ENCODE results near the gene CCDC167.
A peak's percentile ranks its signal among the peaks of the same experiment; 100 is the strongest.

Gene CCDC167

DNA sequence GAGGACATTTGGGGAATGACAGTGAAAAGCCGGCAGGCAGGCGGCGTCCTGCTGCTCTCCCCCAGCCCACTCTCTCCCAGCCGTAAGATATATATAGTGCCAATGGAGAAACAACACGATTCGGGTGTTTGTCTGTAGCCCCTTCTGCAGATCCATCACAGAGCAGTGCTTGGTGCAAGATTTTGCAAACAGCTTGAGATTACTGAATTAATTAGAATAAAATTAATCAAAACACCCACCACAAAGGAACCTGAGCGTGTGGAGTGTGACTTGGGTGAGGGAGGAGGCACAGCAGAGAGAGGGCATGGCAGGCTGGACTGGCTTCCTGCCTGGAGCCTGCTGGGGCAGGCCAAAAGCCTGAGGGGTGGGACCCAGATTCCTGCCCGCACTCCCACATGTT lies 28.8 kb upstream of the CCDC167 start:
- DNase-seq: no peak

DNA sequence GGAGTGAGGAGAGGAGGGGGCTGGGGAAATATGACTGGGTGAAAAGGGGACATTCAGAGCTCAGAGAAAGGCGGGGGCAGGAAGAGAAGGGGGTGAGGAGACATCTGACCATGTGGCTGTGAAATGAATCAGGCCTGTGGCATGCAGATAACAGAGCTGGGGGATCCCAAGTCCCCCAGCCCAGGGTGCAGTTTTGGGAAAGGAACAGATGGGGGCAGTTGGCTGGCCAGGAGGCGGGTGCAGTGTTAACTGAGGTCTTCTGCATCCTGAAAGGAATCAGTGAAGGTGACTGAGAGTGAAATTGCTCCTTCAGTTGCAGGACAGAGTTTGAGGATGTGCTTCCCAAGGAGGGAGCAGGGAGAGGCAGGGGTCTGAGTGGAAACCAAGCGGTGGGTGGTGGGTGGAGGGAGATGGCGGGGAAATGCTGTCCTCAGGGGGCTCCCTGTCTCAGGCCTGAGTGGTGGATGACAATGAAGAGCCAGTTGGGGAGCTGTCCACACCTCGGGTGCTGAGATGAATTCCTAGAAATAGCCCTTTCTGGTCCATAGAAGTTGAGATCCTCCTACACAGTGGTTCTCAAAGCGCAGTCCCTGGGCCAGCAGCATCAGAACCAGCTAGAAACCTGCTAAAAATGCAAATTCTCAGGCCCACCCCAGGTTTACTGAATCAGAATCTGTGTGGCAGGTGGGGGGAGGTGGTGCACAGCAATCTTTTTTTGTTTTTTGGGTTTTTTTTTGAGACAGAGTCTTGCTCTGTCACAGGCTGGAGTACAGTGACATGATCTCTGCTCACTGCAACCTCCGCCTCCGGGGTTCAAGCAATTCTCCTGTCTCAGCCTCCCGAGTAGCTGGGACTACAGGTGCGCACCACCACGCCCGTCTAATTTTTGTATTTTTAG lies 26.0 kb upstream of the CCDC167 start:
- DNase-seq: no peak

DNA sequence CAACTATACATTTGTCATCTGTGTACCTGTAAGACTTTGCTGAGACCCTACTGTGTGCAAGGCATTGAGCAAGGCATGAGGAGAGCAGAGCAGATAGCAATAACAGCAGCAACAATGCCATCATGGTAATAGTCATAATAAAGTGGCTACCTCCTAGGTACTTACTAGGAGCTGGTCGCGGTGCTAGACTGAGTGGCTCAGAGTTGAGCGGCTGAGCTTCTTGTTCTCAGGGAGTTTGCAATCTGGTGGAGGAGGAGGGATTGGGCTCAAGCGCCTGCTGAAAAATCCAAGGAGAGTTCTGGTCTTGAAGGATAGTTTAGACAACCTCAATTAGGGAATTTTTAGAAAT lies 25.3 kb upstream of the CCDC167 start:
- no peak for DNase-seq

DNA sequence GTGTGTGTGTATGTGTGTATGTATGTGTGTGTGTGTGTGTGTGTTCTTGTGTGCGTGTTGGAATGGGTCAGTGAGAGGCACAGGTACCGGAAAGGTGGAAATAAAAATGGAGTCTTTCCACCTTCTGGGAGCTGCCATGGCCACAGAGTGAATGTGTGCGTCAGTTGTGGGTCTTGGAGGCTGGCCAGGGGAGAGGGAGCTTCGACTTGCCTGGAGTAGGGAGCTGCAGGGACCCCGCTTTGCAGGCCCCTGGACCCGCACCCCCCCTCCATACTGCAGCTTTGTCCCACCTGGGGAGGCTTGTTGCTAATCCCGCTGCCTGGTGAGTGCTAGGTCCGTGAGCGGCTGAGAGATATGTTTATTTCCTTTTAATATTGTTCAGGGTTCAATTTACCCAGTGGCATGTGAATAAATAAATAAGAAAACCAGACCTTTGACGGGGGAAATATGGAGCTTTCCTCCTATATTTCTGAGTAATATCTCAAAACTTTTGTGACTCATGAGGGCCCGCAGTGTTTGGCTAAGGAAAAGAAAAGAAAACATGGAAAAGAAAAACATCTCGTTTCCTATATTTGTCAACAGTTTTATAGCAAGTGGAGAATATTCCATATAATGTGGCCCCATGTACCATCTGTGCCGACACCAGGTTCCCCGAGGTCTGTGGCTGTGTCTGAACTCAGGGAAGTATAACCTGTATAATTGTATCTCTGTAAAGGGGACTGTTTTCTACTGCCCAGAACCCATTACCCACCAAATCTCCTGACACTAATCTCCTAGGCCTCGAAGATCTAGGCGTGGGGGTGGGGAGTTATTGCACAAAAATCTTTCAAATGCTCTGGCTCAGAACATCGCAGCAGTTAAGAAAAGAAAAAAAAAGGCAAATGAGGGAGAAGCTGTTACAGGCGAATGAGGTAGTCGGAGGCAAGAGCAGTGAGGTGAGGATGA lies 24.6 kb upstream of the CCDC167 start:
- DNase-seq: no peak

DNA sequence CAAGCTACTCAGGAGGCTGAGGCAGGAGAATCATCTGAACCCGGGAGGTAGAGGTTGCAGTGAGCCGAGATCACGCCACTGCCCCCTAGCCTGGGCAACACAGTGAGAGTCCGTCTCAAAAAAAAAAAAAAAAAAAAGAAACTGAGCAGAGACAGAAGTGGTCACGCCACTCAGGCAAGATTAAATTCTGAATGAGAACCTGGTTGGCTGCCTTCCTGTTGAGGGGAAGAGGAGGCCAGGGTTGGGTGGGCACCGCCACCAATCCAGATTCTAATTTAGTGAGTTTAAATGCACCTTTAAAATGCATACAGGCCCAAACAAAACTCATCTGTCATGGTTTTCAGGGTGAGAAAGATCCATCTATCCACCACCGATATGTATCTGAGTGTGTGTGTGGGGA lies 23.7 kb upstream of the CCDC167 start:
- no peak for DNase-seq

DNA sequence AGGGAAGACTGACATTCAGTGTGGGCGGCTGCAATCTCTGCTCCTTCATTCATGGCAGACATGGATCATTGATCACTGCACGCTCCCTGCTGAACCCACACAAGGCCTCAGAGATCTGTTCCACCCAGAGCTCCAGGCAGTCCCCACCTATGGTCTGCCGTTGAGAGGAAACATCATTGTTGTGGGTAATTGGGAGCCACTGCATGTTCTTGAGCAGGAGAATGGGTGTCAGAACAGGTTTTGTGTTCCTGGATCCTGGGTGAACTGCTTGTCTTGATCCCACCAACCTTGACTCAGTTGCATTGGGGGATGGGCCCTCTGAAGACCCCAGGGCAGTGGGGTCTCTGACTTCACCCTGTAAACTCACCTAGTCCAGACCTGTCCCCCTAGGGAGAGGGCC lies 23.1 kb upstream of the CCDC167 start:
- DNase-seq: no peak

DNA sequence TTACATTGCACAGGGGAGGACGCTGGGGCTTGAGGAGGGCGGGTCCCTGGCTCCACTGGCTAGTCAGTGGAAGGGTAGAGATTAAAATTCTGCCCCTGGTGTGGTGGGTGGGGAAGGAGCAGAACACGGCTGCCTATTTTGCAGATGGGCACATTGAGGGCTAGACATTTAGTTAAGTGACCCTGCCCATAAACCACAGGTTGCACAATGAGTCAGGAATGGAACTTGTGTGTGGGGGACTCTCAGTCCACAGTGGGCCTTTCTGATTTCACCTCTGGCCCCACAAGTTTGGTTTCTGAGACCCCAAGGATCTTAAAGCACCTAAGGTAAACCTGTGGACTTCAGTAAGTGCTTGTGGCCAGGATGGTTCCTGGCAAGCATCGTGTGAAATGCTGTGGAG lies 22.0 kb upstream of the CCDC167 start:
- no peak for DNase-seq

DNA sequence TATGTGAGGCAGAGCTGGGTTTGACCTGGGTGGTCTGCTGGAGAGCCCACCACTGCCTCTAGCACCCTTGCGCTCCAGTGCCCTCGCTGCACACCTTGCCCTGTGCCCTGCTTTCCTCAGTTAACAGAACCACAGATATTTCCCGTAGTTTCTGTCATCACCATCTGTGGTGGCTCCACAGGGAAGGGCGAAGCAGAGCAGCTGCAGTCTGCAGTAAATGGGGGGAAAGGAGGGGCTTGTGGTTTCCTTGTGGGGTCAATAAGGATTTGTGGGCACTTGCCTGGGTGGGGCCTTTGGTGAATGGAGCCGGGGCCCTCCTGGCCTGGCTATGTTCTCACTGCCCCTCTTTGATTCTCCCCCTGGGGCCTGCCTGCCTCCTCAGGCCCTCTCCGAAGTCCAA lies 21.2 kb upstream of the CCDC167 start:
- no peak for DNase-seq

DNA sequence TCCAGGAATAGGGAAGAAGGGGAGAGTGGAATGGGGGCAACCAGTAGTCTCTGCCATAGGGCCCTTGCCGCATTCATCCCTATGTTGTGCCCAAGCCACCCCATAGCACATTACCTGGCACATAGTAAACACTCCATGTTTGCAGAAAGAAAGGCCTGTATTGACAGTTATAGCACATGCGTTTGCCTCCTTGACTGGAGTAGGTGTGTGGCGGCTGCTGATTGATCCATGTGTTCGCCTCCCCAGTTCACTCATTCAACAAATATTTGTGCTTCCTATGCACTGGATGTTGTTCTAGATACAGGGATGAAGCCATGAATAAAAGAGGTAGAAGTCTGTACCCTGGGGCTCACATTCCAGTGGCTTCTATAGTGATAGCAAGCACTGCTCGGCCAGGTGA lies 19.8 kb upstream of the CCDC167 start:
- no peak for DNase-seq

DNA sequence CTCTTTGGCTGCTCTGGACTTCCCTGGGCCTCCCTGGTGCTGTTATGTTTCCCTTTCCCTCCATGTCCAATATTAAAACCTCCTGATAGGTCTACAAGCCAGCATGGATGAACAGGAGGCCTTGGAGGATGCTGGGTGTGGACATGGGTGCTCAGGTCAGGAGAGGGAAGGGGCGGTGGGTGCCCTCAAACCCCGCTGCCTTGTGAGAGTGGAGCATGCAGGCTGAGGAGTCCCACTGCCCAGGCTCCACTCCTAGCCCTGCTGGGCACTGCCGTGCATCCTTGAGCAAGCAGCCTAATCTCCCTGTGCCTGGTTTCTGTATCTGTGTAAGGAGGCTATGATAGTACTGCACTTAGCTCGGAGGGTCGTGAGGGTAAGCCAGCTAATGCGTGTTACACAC lies 18.4 kb upstream of the CCDC167 start:
- DNase-seq: no peak

DNA sequence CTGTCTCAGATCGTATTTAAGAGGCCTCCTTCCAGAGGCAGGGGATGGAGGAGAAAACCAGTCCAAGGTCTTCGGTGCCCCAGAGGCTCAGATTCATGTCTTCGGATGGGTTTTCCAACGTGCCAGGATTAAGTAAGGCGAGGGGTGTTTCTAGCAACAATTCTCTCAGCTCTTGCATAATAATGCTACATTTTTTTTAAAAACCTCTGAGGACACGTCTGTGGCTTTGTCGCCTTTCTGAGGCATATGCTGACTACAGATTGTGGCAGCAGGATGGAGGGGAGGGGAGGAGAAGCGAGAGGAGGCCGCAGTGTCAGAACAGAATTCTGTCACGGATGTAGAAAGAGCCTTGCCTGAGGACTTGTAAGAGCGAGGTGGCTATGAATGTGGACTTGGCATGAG lies 17.7 kb upstream of the CCDC167 start:
- peak; percentile 73 for DNase-seq

DNA sequence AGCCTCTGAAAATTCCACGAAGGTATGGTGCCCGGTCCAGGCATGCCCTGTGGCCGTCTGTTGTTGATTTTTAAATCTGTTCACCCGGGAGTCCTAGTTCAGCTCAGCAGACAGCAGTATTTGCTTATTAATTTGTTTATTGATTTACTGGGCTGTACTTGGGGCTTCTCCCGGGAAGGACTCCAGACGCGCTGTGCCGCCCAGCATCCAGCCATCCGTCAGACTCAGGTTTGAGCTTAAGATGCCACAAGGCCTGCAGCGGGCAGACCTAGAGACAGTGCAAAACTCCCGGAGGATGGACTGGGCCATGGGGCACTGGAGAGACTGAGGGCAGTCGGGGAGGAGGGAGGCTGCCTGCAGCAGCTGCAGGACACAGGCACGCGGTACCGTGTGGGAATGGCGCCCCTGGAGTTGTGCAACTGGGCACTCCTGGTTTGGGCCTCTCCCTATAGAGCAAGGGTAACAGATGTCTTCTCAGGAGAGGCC lies 17.3 kb upstream of the CCDC167 start:
- DNase-seq: peak; percentile 32

DNA sequence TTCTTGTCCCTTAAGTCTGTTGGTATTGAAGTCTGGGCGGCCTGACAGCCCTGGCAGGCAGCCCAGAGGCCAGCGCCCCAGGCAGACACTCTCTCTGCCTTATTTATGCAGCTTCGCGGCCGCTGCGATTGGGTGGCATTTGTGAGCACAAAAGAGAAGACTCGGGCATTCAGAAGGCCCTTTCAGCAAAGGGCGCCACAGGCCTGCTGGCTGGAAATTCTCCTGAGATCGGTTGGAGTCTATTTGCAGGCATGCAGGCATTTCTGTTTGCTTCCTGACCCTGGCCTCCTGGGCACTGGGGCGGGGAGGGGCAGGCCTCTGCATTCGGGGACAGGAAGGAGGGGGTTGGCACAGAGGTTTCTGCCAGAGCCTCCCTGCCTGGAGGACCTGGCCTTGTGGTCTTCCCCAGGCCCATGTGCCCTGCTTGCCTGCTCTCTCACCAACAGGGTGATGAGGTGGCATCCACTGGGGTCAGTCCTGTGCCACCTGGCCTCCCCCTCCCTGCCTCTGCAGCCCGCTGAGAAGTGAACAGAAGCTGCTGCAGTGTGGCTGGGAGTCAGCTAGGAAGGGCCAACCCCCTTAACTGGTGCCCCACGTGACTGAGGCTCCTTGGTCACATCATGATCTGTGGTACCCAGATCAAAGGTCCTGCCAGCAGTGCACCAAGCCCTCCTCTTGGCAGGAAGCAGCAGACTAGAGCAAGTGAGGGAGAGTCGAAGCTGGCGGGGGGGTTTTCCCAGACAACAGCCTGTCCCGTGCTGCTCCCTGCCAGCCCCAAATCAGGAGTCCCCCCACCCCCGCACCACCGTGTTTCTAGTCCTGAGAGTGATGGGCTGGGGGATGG lies 16.6 kb upstream of the CCDC167 start:
- peak; percentile 85 for DNase-seq

DNA sequence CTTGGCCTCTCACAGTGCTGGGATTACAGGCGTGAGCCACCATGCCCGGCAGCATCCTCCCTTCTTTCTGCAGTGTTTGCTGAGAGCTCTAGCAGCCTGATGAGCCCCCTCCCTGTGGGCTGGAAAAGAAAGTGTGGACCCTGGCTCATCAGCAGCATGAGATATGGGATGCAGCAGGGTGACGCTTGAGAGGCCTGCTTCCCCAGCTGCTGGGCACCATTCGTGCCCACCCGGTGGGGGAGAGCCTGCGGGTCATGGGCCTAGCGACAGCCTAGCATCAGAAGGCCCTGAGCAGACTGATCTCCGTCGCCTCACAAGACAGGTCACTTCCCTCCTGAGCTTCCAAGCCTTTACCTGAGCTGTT lies 16.0 kb upstream of the CCDC167 start:
- no peak for DNase-seq

DNA sequence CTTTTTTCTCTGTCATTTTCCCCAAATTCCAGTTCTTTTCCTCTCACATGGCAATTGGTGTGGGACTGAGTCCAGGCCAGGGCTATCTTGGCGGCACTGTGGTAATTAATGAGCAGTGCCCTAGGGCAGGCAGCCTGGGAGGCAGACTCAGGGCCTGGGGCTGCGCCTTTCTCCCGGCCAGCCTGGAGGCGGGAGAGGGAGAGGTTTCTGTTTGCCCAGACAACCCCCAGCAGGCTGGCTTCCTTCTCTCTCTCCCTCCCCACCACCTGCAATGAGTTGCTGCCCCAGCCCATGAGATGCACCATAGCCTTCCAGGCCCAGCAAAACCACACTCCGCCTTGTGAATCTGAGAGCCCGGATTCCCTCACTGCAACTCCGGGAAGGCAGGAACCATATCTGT lies 15.1 kb upstream of the CCDC167 start:
- DNase-seq: no peak

DNA sequence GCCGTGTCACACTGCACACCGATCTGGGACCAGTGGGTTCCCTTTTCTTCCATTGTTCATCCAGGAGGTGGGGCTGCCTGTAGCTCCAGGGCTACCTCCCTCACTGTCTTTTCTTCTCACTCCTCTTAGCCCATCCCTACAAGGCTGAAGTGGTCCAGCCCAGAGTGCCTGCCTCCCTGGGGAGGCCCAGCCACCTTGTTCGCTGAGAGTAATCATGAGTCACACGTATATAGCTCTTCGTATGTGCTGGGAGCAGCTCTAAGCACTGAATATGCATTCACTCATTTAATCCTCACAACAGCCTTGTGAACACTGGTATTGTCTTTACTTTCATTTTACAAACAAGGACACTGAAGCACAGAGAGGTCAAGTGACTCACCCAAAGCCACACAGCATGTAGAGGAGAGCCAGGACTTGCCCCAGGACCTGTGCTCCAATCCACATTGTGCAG lies 14.7 kb upstream of the CCDC167 start:
- no peak for DNase-seq

DNA sequence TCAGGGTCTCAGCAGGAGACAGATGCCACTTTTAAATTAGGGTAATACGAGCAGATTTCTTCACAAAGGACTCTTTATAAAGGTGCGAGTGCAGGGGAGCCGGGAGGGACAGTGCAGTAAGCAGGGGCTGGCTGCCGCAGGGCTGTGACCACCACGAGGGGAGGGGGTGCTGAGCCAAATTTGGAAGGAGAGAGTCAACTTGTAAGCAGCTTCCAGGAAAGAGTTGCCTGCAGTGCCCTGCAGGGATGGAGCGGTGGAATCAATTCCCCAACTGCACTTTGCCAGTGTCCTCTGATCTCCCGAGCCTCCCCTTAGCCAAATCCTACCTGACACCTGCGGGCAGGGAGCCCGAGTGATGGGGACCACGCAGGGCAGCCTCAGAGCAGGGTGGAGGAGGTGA lies 13.9 kb upstream of the CCDC167 start:
- no peak for DNase-seq

DNA sequence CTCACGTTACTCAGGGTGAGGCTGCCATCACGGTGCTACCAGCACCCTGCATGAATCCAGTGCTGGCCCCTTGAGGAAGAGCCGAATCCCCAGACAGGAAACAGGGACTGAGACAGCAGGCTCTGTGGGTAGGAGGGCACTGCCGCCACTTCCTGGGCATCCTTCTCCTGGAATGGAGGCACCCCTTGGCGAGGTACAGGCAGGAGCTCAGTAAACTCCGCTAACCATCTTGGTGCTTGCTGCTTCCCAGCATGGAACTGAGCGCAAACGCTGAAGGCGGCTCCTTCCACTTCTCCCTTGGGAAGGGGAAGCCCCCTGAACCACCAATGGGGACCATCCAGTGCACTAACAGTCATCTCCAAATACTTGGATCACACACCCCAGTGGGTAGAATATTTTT lies 13.5 kb upstream of the CCDC167 start:
- no peak for DNase-seq

DNA sequence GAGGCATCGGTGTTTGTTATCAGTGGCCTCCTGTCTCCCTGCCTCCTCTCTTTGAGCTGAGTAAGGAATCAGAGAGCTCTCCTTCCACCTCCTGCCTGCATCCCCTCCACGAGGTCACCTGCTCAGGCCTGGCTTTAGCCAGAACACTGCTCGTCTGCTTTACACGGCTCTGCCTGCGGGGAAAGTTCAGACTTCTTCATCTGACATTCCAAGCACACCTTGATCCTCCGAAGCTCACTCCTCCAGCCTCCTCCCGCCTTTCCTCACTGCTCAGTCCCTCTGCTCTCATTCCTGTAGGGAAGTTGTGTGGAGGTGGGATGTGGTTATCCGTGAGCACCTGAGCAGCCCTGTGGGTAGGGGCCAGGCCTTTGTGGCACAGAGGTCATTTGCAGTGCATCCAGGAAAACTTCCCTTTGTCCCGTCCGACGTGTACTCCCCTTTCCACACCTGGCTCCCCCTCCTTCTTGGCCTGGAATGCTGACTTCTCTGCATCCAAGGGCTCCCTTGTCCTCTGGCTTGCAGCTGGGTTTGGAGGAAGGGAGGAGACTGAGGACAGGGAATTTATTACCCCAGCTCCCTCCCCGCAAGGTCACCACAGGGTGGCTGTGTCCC lies 12.8 kb upstream of the CCDC167 start:
- DNase-seq: no peak

DNA sequence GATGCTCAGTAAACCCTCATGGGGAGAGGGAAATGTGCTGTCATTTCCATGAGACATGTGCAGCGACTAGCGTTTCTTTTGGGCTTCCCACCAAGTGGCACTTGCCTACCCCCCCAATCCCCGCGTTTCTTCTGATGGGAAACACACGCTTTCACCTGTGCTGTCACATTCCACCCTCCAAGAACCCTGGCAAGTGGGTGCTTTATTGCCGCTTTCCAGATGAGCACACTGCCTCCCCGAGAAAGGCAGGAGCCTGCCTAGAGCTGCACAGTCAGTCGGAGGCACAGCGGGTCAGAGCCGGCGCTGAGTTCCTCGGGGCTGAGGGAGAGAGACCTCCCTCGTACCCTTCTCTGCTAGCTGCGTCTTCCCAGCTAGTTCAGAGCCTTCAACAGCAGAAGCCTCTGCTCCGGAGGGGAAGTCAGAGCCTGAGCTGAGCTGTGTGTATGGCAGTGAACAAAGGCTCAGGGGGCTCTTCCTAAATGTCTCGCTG lies 12.3 kb upstream of the CCDC167 start:
- no peak for DNase-seq

DNA sequence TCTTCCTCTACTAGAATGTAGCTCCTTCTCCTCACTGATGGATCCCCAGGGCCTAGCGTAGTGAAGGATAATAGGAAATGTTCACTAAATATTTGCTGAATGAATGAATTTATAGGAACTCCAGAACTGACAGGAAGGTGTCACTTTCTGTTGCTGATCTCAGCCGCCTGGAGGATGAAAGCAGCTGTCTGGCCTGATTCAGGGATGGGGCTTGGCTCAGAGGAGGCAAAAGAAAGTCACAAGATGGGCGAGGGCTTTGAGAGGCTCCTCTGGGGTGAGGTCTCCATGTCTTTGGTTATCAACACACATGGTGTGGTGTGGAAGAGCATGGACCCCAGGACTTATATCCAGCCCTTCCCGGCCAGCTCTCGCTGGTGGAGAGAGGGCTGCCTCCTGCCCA lies 11.5 kb upstream of the CCDC167 start:
- DNase-seq: no peak

DNA sequence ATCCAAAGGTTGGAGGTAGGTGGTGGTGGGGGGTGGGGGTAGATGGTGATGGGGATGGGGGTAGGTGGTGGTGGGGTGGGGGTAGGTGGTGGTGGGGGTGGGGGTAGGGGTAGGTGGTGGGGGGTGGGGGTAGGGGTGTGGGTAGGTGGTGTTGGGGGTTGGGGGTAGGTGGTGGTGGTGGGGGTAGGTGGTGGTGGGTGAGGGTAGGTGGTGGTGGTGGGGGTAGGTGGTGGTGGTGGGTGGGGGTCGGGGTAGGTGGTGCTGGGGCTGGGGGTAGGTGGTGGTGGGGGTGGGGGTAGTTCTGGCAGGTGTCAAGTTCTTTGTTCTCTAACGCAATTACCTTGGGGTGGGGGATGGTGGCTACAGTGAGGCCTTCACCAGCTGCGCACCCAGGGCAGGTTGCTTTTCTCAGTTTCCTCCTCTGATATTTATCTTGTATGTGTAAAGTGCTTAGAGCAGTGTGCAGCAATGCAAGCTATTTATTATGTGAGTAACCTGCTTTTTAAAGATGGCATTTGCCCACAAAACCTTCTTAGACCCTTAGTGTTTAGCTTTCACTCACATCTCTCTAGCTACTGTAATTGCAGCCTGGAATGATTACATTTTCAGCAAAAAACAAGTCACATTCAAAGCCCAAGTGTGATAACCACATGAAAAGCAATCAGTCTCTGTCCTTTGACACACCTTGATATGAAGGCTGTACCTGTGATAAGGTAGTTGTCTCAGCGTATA lies 8.2 kb upstream of the CCDC167 start:
- DNase-seq: no peak
